ENCODE results near the gene PLXNA3.

DNA sequence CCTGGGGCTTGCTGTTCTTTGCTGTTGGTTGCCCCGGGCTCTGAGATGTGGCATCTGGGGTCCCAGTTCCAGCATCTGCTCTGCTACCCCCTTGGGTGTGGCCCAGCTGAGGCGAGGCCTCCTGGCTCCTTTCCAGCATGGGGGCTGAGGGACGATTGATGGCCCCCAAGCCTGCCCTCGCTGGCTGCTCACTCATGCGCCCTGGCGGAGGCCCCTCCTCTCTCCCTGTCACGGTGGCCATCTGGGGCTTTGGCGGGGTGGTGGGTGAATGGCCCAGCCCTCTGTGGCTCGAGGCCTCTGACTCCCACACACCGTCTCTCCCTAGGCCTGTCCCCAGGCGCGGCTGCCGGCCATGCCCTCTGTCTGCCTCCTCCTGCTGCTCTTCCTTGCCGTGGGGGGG lies 1.8 kb downstream of the PLXNA3 start:
- TF ChIP-seq, protein P1, sequence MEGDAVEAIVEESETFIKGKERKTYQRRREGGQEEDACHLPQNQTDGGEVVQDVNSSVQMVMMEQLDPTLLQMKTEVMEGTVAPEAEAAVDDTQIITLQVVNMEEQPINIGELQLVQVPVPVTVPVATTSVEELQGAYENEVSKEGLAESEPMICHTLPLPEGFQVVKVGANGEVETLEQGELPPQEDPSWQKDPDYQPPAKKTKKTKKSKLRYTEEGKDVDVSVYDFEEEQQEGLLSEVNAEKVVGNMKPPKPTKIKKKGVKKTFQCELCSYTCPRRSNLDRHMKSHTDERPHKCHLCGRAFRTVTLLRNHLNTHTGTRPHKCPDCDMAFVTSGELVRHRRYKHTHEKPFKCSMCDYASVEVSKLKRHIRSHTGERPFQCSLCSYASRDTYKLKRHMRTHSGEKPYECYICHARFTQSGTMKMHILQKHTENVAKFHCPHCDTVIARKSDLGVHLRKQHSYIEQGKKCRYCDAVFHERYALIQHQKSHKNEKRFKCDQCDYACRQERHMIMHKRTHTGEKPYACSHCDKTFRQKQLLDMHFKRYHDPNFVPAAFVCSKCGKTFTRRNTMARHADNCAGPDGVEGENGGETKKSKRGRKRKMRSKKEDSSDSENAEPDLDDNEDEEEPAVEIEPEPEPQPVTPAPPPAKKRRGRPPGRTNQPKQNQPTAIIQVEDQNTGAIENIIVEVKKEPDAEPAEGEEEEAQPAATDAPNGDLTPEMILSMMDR (IDR thresholded peaks at IDR 0.05): no peak
- no peak for TF ChIP-seq EZH2phosphoT487 (IDR thresholded peaks at IDR 0.05)

Data from neural progenitor cell (in vitro differentiated cells).